SU-DHL-6 (cell line): ENCODE data around the gene PLCE1.

ENCODE experiments used
- H2AFZ ChIP-seq: fragments of 200-600 bp; sonication (generic); 2 replicates; pipeline ENCODE4 v1.6.1; 2014; ENCODE audit warnings: low read depth, mild to moderate bottlenecking, moderate library complexity, mixed read lengths, antibody characterized with exemption, low read length; ENCODE audit not compliant: severe bottlenecking
- H3F3A ChIP-seq: fragments of 200-600 bp; shearing (Covaris generic); 2 replicates; pipeline ENCODE4 v1.6.0; 2016; ENCODE audit warnings: antibody characterized with exemption, mild to moderate bottlenecking; ENCODE audit not compliant: insufficient read depth
- H3K27ac ChIP-seq: fragments of 200-600 bp; sonication (generic); 2 replicates; pipeline ENCODE4 v1.5.1; 2016; ENCODE audit warnings: low read depth, mild to moderate bottlenecking, low read length, moderate library complexity, mixed read lengths
- H3K27me3 ChIP-seq: fragments of 200-600 bp; sonication (generic), shearing (Covaris generic); 2 replicates; pipeline ENCODE4 v1.6.0; 2014; ENCODE audit warnings: mild to moderate bottlenecking, low read length
- H3K36me3 ChIP-seq: fragments of 200-600 bp; sonication (generic); 2 replicates; pipeline ENCODE4 v1.6.1; 2014; ENCODE audit warnings: mild to moderate bottlenecking, low read length, mixed read lengths
- H3K4me2 ChIP-seq: fragments of 300-600, 200-600 bp; shearing (Covaris generic), sonication (generic); 2 replicates; pipeline ENCODE4 v1.6.0; 2014; ENCODE audit warnings: low read length, low read depth, mild to moderate bottlenecking; ENCODE audit not compliant: poor library complexity, severe bottlenecking
- H3K4me3 ChIP-seq: fragments of 200-600 bp; sonication (generic); 2 replicates; pipeline ENCODE4 v1.5.1; 2014; ENCODE audit warnings: antibody characterized with exemption, low read length, mild to moderate bottlenecking, mixed read lengths; ENCODE audit not compliant: insufficient read depth, poor library complexity, severe bottlenecking
- H3K79me2 ChIP-seq: fragments of 200-600 bp; sonication (generic); 2 replicates; pipeline ENCODE4 v1.6.1; 2014; ENCODE audit warnings: mild to moderate bottlenecking, low read length, moderate library complexity; ENCODE audit not compliant: insufficient read depth
- H3K9ac ChIP-seq: fragments of 200-600 bp; sonication (generic); 2 replicates; pipeline ENCODE4 v1.7.0; 2014; ENCODE audit warnings: mild to moderate bottlenecking, low read length
- H3K9me2 ChIP-seq: fragments of 200-600 bp; sonication (generic); replicated peaks from 2 replicates; pipeline ENCODE4 v1.6.1; 2014; ENCODE audit warnings: low read length; ENCODE audit not compliant: insufficient read depth
- H3K9me3 ChIP-seq: fragments of 200-600 bp; sonication (generic); 2 replicates; pipeline ENCODE4 v1.6.1; 2014; ENCODE audit warnings: low read length, mixed read lengths; ENCODE audit not compliant: insufficient read depth
- H4K20me1 ChIP-seq: fragments of 200-600 bp; sonication (generic); 2 replicates; pipeline ENCODE4 v1.6.1; 2014; ENCODE audit warnings: low read depth, mild to moderate bottlenecking, antibody characterized with exemption, low read length, moderate library complexity, mixed read lengths
- CTCF ChIP-seq: fragments of 200-600 bp; sonication (generic); IDR thresholded peaks from one replicate; pipeline ENCODE4 v1.5.1; 2017; ENCODE audit warnings: antibody characterized with exemption, mild to moderate bottlenecking, low read length, moderate library complexity; ENCODE audit not compliant: insufficient read depth, poor library complexity, severe bottlenecking
- EZH2phosphoT487 ChIP-seq: fragments of 200-600 bp; sonication (generic), shearing (Covaris generic); conservative IDR thresholded peaks from 2 replicates; pipeline ENCODE4 v1.6.1; 2018; ENCODE audit warnings: mild to moderate bottlenecking, antibody characterized with exemption, low read length, moderate library complexity, mixed read lengths

PLCE1 gene

GRCh38 chr10:94042834-94043175 lies 49.1 kb downstream of the PLCE1 start:
- Histone ChIP-seq H3K9me3 (no peaks in the 10 kb centered on the region), H3K9ac (no peak overlapping the region), H3K27ac (no peak overlapping the region), H3K36me3 (no peaks in the 10 kb centered on the region), H4K20me1 (no peaks in the 10 kb centered on the region), H3K4me3 (no peak overlapping the region), H3K9me2 (no peaks in the 10 kb centered on the region), H3K4me2 (no peak overlapping the region), H3F3A (no peaks in the 10 kb centered on the region), H3K79me2 (no peaks in the 10 kb centered on the region), H3K27me3 (no peaks in the 10 kb centered on the region), H2AFZ (no peak overlapping the region)
- TF ChIP-seq CTCF, result no peak
- no peak for TF ChIP-seq EZH2phosphoT487
